Neural progenitor cell (in vitro differentiated cells): ENCODE data around the gene DDX51.

Experiments
- CTCF ChIP-seq: fragments of 200-600 bp; sonication (generic); IDR thresholded peaks from 2 replicates; pipeline ENCODE4 v1.5.1; 2017; ENCODE audit warnings: antibody characterized with exemption, mild to moderate bottlenecking
- EZH2 ChIP-seq: fragments of 200-600 bp; sonication (generic); IDR thresholded peaks from 2 replicates; pipeline ENCODE4 v1.6.1; 2017; ENCODE audit warnings: antibody characterized with exemption, mild to moderate bottlenecking, moderate library complexity

- no peak for TF ChIP-seq CTCF
- no peak for TF ChIP-seq EZH2
Measured at GRCh38 chr12:132173135-132174014, 29.3 kb upstream of the DDX51 start.
